HG02885 (cell line): ENCODE data around the gene EIF5AL1.
"Not testable (repeated sequence)": the region's sequence is repeated elsewhere in the genome, so short reads cannot be mapped to it uniquely, and the experiment has no call there.

Source experiments
- ATAC-seq: cut with Tn5 transposase; IDR thresholded peaks from one replicate; pipeline ENCODE4 v1.9.1; 2021; ENCODE audit warnings: mild to moderate bottlenecking; ENCODE audit not compliant: unreplicated experiment, poor library complexity

Gene EIF5AL1

GRCh38 chr10:79484476-79484875 is 27.9 kb upstream of the EIF5AL1 start:
- ATAC-seq, result no peak

GRCh38 chr10:79487296-79488194 is 24.8 kb upstream of the EIF5AL1 start:
- peak; percentile 87 for ATAC-seq

GRCh38 chr10:79488336-79488735 is 24.0 kb upstream of the EIF5AL1 start:
- ATAC-seq, result no peak

- no peak for ATAC-seq
These were observed 23.5 kb upstream of the EIF5AL1 start for GRCh38 chr10:79488870-79489269.

GRCh38 chr10:79490400-79491142 is 21.8 kb upstream of the EIF5AL1 start:
- no peak for ATAC-seq

GRCh38 chr10:79491143-79491835 is 21.0 kb upstream of the EIF5AL1 start:
- ATAC-seq, result peak; percentile 45

- ATAC-seq, result no peak
These were observed 20.1 kb upstream of the EIF5AL1 start for GRCh38 chr10:79492256-79492655.

- no peak for ATAC-seq
These were observed 19.5 kb upstream of the EIF5AL1 start for GRCh38 chr10:79492839-79493238.

GRCh38 chr10:79493806-79494205 is 18.5 kb upstream of the EIF5AL1 start:
- ATAC-seq, result no peak

GRCh38 chr10:79494871-79495705 is 17.2 kb upstream of the EIF5AL1 start:
- no peak for ATAC-seq

- no peak for ATAC-seq
These were observed 16.5 kb upstream of the EIF5AL1 start for GRCh38 chr10:79495791-79496190.

- no peak for ATAC-seq
These were observed 15.4 kb upstream of the EIF5AL1 start for GRCh38 chr10:79496896-79497295.

GRCh38 chr10:79498291-79498829 is 14.0 kb upstream of the EIF5AL1 start:
- no peak for ATAC-seq

GRCh38 chr10:79502561-79503309 is 9.6 kb upstream of the EIF5AL1 start:
- no peak for ATAC-seq

GRCh38 chr10:79503787-79504186 is 8.5 kb upstream of the EIF5AL1 start:
- ATAC-seq, result not testable (repeated sequence)

- not testable (repeated sequence) for ATAC-seq
These were observed 7.8 kb upstream of the EIF5AL1 start for GRCh38 chr10:79504483-79504882.

- not testable (repeated sequence) for ATAC-seq
These were observed 7.0 kb upstream of the EIF5AL1 start for GRCh38 chr10:79505328-79505727.

GRCh38 chr10:79505829-79506228 is 6.5 kb upstream of the EIF5AL1 start:
- no peak for ATAC-seq
